ENCODE results near the gene BCL2L14.

DNA sequence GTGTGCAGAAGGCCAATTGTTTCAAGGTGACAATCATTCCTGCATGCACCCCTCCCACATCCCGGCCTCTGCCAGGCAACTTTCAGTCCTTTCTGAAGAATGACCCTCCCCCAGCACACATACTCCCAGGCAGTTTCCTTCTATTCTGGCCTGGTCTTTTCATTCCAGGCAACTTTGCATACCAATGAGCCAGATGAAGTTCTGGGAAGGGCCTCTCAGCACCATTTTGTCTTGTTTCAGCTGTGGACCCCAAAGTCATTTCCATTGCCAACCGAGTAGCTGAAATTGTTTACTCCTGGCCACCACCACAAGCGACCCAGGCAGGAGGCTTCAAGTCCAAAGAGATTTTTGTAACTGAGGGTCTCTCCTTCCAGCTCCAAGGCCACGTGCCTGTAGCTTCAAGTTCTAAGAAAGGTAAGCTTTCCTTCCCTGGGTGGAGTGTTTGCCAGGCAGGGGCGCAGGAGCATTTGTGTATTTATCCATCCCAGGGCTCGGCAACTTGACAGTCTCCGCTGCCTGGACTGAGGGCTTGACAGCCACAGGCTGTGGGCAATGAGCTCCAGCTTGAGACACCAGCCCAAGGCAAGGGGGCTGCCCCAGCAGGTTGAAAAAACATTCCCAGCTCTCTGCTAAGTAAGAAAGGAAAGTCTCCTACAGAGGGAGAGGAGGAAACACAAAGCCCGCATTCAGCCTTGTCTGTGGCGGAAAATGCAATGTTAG is 16.4 kb downstream of the BCL2L14 start:
- TF ChIP-seq, protein P1, sequence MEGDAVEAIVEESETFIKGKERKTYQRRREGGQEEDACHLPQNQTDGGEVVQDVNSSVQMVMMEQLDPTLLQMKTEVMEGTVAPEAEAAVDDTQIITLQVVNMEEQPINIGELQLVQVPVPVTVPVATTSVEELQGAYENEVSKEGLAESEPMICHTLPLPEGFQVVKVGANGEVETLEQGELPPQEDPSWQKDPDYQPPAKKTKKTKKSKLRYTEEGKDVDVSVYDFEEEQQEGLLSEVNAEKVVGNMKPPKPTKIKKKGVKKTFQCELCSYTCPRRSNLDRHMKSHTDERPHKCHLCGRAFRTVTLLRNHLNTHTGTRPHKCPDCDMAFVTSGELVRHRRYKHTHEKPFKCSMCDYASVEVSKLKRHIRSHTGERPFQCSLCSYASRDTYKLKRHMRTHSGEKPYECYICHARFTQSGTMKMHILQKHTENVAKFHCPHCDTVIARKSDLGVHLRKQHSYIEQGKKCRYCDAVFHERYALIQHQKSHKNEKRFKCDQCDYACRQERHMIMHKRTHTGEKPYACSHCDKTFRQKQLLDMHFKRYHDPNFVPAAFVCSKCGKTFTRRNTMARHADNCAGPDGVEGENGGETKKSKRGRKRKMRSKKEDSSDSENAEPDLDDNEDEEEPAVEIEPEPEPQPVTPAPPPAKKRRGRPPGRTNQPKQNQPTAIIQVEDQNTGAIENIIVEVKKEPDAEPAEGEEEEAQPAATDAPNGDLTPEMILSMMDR (conservative IDR thresholded peaks at IDR 0.05; ENCODE audit: low read depth, low read length): no peak
- TF ChIP-seq EZH2 (IDR thresholded peaks at IDR 0.05; ENCODE audit: low read length, unreplicated experiment) (no peak), EZH2phosphoT487 (IDR thresholded peaks at IDR 0.05; ENCODE audit: borderline replicate concordance, low read length) (no peak)
